Esophagus squamous epithelium (tissue), 4 donors: ENCODE data around the gene MAPK8IP3.

Experiments
- POLR2A ChIP-seq, 4 donors: fragments of 450-650 bp; IDR thresholded peaks; one replicate each; pipeline ENCODE4 v1.6.1; 2017; ENCODE audit warnings: antibody characterized with exemption in 4 of 4, mild to moderate bottlenecking in 4 of 4, moderate library complexity in 3 of 4
- TF ChIP-seq, protein P1 (sequence below), 6 experiments: fragments of 450-650 bp in 4 of 6; fragments of 200-600 bp in 2 of 6; sonication (generic) in 2 of 6; IDR thresholded peaks; one replicate each; pipeline ENCODE4 v1.5.1; 2016 to 2019; ENCODE audit warnings: antibody characterized with exemption in 6 of 6, mild to moderate bottlenecking in 4 of 6, moderate library complexity in 4 of 6

DNA sequence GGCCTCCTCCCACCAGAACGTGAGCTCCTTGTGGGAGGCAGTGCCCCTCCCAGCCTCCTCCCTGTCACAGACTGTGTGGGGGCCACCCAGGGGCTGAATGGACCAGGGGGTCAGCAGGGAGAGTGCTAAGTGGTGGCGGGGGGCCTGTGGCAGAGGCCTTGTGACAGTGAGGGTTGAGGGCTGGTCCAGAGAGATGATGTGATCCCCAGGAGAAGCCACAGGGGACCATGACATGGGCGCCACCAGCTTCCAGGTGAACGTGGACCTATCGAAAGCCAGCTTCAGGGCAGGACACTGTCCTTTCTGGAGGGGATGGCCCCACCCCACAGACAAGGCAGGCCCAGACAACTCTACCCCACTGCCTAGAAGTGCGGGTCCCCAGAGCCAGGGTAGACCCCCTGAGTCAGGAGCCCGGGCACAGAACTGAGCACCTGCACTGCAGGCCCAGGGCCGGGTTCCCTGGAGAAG lies 73.3 kb downstream of the MAPK8IP3 start:
- TF ChIP-seq, protein P1, sequence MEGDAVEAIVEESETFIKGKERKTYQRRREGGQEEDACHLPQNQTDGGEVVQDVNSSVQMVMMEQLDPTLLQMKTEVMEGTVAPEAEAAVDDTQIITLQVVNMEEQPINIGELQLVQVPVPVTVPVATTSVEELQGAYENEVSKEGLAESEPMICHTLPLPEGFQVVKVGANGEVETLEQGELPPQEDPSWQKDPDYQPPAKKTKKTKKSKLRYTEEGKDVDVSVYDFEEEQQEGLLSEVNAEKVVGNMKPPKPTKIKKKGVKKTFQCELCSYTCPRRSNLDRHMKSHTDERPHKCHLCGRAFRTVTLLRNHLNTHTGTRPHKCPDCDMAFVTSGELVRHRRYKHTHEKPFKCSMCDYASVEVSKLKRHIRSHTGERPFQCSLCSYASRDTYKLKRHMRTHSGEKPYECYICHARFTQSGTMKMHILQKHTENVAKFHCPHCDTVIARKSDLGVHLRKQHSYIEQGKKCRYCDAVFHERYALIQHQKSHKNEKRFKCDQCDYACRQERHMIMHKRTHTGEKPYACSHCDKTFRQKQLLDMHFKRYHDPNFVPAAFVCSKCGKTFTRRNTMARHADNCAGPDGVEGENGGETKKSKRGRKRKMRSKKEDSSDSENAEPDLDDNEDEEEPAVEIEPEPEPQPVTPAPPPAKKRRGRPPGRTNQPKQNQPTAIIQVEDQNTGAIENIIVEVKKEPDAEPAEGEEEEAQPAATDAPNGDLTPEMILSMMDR (IDR thresholded peaks at IDR 0.05), result no peak
- TF ChIP-seq POLR2A (IDR thresholded peaks at IDR 0.05), result no peak
